ENCODE data around the gene DNAH8.

Gene DNAH8

DNA sequence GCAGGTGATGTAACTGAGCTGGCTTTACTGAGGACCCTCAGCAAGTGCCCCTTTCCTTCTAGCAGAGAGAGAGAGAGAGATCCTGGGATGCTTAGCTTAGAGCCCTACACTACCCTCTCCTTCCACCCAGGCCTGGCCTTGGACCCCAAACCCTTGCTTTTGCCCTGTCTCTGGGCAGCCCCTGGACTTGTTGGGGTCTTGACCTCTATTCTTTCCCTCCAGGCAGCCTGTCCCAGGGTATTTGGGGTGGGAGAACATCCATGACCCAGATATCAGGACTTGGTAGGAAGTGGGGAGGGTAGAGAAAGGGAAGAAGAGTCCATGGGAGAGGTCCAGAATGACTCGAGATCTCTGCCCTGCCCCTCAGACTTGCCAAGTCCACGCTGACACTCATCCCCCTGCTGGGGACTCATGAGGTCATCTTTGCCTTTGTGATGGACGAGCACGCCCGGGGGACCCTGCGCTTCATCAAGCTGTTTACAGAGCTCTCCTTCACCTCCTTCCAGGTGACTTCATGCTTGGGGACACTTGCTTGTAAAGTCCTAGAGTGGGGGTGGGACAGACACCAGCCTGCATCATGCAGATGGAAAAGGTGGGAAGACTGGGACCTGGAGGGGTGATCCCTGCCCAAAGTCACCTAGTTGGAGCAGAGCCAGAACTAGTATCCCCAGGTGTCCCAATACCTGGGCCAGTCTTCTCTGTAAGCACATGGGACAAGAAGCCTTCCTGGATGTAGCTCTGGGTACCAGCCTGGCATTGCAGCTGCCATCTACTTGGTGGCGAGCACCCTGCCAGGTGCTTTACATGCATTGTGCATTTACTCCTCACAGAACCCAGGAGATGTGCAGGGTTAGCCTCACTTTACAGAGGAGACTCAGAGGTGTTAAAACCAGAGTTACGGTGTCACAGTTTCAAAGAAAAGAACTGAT, 364.4 kb downstream of the DNAH8 start:
- no peak overlapping the region for H3K4me2 ChIP-seq (ENCODE audit: low read length)
- H3F3A ChIP-seq (ENCODE audit: control insufficient read depth, insufficient read depth): no peaks in the 10 kb centered on the region
- no peaks in the 10 kb centered on the region for H3K4me1 ChIP-seq (ENCODE audit: control insufficient read depth, low read length)
- H3K36me3 ChIP-seq (ENCODE audit: control insufficient read depth, low read length): no peaks in the 10 kb centered on the region
- no peaks in the 10 kb centered on the region for H3K9me2 ChIP-seq (replicated peaks; ENCODE audit: control insufficient read depth, low read length)
- H3K4me3 ChIP-seq (ENCODE audit: low read length): no peak overlapping the region
- no peak overlapping the region for H3K27ac ChIP-seq (ENCODE audit: low read depth, low read length)
- TF ChIP-seq, protein P1, sequence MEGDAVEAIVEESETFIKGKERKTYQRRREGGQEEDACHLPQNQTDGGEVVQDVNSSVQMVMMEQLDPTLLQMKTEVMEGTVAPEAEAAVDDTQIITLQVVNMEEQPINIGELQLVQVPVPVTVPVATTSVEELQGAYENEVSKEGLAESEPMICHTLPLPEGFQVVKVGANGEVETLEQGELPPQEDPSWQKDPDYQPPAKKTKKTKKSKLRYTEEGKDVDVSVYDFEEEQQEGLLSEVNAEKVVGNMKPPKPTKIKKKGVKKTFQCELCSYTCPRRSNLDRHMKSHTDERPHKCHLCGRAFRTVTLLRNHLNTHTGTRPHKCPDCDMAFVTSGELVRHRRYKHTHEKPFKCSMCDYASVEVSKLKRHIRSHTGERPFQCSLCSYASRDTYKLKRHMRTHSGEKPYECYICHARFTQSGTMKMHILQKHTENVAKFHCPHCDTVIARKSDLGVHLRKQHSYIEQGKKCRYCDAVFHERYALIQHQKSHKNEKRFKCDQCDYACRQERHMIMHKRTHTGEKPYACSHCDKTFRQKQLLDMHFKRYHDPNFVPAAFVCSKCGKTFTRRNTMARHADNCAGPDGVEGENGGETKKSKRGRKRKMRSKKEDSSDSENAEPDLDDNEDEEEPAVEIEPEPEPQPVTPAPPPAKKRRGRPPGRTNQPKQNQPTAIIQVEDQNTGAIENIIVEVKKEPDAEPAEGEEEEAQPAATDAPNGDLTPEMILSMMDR (IDR thresholded peaks at IDR 0.05; ENCODE audit: low read depth, low read length, poor library complexity, severe bottlenecking): no peak
- TF ChIP-seq EZH2phosphoT487 (IDR thresholded peaks at IDR 0.05; ENCODE audit: borderline replicate concordance, low read length): no peak
- no peaks in the 10 kb centered on the region for H4K20me1 ChIP-seq (ENCODE audit: control insufficient read depth, insufficient read depth, low read depth, low read length)
- H3K9me3 ChIP-seq (ENCODE audit: control insufficient read depth, insufficient read depth, low read length): no peaks in the 10 kb centered on the region
- H3K27me3 ChIP-seq (ENCODE audit: control insufficient read depth, low read length): no peaks in the 10 kb centered on the region
- H3K79me2 ChIP-seq (ENCODE audit: control insufficient read depth, low read length): no peaks in the 10 kb centered on the region
